Skin epidermis (tissue), 12 donors: ENCODE data around the gene NCAM2.
"Not testable (repeated sequence)": the region's sequence is repeated elsewhere in the genome, so short reads cannot be mapped to it uniquely, and the experiment has no call there.

Source experiments
- H3K27ac ChIP-seq, 21 experiments: fragments of 200-600 bp; sonication (generic) in 11 of 21; one replicate each; pipeline ENCODE4 v1.5.0; 2020; ENCODE audit warnings: mild to moderate bottlenecking in 3 of 21, inconsistent platforms in 2 of 21, moderate library complexity in 2 of 21
- H3K4me3 ChIP-seq, 7 experiments: fragments of 200-600 bp; sonication (generic) in 2 of 7; one replicate each; pipeline ENCODE4 v1.5.0; 2020; ENCODE audit warnings: inconsistent platforms in 2 of 7, mild to moderate bottlenecking in 2 of 7, moderate library complexity in 1 of 7

NCAM2 gene

GRCh38 chr21:21387916-21388315, 389.7 kb downstream of the NCAM2 start:
- Histone ChIP-seq H3K27ac (no peak overlapping the region), H3K4me3 (no peak overlapping the region)

DNA sequence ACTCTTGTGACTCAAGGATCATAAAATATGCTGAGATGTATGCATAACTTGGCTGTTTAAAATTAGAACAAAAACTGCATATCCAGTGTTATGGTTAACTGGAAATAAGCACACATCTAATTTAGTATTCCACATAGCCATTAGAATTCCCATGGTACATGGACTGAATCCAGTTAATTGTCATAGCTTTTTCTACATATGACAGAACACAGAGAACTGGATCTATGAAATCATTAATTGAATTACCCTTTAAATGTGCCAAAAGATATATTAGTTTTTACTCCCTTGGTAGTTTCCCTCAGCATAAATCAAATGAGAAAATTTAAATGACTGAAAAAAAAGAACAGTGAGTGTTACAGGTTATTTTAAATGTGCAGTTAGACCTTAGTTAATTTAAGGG, 395.9 kb downstream of the NCAM2 start:
- no peak overlapping the region for H3K4me3 ChIP-seq
- no peak overlapping the region for H3K27ac ChIP-seq

DNA sequence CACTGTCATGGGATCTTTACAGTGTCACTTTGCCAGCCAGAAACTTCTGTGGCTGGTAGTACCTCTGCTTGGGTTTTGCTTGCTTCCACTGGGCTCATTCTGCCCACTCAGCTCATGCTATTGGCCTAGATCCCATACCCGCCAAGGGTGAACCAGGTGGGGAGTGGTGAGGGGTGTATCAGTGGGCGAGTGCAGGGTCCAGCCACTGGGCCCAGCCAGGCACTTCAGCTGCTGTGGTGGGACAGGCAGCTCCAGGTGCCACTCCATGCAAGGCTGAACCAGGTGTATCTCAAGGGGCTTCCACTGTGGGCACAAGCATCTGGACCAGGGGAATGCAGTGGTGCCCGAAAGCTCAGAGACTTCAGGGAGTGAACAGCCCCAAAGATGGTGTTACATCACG, 398.2 kb downstream of the NCAM2 start:
- Histone ChIP-seq H3K27ac (no peak overlapping the region), H3K4me3 (no peak overlapping the region)

DNA sequence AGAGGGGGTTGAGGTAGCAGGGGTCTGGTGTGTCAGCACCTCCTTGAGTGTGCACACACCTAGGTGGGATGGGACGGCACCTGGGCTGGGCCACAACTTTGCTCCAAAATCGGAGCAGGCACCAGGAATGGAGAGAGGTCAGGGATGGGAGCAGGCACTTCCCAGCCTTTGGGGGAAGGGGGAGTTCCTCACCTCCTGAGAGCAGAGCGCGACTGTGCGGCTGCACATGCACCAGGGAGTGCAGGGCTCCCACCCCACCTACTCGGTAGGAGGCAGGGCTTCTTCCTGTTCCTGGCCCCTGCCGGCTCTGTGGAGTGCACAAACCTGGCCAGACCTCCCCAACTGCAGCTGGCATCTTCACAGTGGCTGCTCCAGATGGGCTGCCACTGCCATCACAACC, 399.3 kb downstream of the NCAM2 start:
- Histone ChIP-seq H3K4me3 (no peak overlapping the region), H3K27ac (no peak overlapping the region)

DNA sequence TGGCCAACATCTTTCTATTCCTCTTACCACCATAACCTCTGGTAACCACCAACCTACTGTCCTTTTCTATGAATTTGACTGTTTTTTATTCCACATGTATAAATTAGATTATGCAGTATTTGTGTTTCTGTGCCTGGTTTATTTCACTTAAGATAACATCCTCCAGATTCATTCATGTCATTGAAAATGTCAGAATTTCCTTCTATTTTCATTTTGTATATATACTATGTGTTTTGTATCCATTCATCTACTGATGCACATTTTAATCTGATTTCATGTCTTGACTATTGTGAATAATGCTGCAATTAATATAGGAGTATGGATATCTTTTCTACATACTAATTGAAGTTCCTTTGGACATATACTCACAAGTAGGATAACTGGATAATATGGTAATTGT, 403.2 kb downstream of the NCAM2 start:
- Histone ChIP-seq H3K4me3 (no peak overlapping the region), H3K27ac (no peak overlapping the region)

GRCh38 chr21:21402187-21402586, 404.0 kb downstream of the NCAM2 start:
- H3K4me3 ChIP-seq, H3K27ac ChIP-seq: not testable (repeated sequence)

DNA sequence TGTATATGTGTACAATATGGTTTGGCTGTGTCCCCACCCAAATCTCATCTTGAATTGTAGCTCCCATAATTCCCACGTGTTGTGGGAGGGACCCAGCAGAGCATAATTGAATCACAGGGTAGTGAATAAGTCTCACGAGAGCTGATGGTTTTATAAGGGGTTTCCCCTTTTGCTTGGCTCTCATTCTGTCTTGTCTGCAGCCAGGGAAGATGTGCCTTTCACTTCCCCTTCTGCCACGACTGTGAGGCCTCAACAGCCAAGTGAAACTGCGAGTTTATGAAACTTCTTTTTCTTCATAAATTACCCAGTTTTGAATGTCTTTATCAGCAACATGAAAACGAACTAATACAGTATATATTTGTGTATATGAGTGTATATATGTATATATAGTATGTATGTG, 406.1 kb downstream of the NCAM2 start:
- H3K27ac ChIP-seq, H3K4me3 ChIP-seq: not testable (repeated sequence)

- H3K4me3 ChIP-seq = no peak overlapping the region
- H3K27ac ChIP-seq = no peak overlapping the region
These were observed 408.7 kb downstream of the NCAM2 start for GRCh38 chr21:21406921-21407320.

GRCh38 chr21:21412096-21412495, 413.9 kb downstream of the NCAM2 start:
- Histone ChIP-seq H3K27ac (no peak overlapping the region), H3K4me3 (no peak overlapping the region)

DNA sequence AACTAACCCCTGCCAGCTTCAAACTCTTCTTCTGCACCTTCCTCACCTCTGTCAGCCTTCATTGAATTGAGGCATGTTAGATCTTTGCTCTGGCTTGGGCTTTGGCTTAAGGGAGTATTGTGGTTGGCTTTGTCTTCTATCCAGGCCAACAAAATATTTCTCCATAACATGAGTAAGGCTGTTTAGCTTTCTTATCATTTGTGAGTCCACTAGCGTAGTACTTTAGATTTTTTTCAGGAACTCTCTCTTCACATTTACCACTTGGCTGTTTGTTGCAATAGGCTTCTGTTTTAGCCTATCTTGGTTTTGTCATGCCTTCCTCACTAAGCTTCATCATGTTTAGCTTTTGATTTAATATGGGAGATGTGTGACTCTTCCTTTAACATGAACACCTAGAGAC, 417.5 kb downstream of the NCAM2 start:
- Histone ChIP-seq H3K27ac (no peak overlapping the region), H3K4me3 (no peak overlapping the region)

DNA sequence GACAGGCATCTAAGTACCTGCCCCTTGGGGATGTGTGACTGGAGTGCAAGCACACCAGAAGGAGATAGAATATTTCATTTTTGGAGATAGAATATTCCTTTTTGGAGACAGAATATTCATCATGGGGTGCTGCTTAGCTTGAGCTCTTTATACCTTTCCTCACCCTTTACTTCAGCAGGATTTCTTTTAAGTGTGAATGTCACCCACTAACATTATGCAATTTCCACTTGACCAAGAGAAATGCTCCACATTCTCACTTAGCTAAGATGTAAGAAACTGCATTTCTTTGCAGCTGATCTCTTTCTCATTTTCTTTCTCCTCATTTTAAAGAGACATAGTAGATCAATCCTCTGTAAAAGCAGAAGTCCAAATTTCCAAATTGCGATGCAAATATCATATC, 436.7 kb downstream of the NCAM2 start:
- H3K27ac ChIP-seq = no peak overlapping the region
- H3K4me3 ChIP-seq = no peak overlapping the region

GRCh38 chr21:21436012-21436534, 437.9 kb downstream of the NCAM2 start:
- Histone ChIP-seq H3K4me3 (no peak overlapping the region), H3K27ac (no peak overlapping the region)

- Histone ChIP-seq H3K4me3 (no peak overlapping the region), H3K27ac (no peak overlapping the region)
These were observed 441.6 kb downstream of the NCAM2 start for GRCh38 chr21:21439761-21440160.

DNA sequence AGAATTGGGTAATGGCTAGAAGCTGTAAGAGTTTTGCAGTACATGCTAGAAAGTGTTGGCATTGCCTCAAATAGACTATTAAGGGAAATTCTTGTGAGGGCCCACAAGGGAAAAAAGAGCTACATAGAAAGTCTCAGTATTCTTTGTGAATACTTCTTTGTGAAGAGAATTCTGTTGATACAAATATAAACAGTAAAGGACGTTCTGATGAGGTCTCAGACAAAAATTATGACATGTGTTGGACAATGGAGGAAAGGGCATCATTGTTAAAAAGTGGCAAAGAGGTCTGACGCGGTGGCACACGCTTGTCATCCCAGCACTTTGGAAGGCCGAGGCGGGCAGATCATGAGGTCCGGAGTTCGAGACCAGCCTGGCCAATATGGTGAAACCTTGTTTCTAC, 458.9 kb downstream of the NCAM2 start:
- H3K4me3 ChIP-seq = no peak overlapping the region
- no peak overlapping the region for H3K27ac ChIP-seq

GRCh38 chr21:21458124-21458631, 460.0 kb downstream of the NCAM2 start:
- no peak overlapping the region for H3K27ac ChIP-seq
- H3K4me3 ChIP-seq = no peak overlapping the region

GRCh38 chr21:21460979-21461378, 462.8 kb downstream of the NCAM2 start:
- Histone ChIP-seq H3K4me3 (no peak overlapping the region), H3K27ac (no peak overlapping the region)

GRCh38 chr21:21463456-21463855, 465.2 kb downstream of the NCAM2 start:
- H3K27ac ChIP-seq = no peak overlapping the region
- no peak overlapping the region for H3K4me3 ChIP-seq

DNA sequence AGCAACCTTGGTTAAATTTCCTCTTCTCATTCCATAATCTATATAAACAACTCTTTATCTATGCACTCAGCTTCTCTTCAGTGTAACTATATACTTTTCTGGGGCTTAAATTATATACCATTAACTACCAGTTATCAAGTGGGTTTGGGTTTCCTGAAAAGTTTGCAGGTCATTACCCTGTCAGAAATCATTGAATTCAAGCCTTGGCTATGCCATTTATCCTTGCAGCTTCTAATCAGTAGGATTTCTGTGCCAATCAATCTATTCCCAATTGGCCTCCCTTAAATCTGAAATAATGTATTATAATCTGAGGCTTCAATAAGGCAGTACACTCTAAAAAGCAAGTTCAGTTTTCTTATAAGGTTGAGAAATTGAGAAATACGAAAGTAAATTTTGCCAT, 466.5 kb downstream of the NCAM2 start:
- H3K27ac ChIP-seq = no peak overlapping the region
- no peak overlapping the region for H3K4me3 ChIP-seq

DNA sequence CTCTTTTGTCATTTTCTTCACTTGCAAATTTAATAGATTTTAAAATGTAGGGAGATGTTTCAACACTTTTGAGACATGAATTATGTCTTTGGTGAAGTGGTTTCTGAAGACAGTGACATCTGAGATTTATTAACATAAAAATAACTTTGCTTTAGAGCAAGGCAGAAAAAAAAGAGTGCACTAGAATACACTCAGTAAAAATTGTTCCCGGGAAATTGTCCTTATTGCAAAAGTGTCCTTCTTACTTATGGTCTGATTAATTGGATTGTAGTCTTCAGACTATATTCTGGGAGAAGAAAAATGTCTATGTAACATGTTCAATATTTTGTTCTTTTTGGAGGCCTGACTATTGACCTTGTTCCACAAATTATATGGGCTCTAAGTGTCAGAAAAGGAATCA, 468.5 kb downstream of the NCAM2 start:
- no peak overlapping the region for H3K4me3 ChIP-seq
- H3K27ac ChIP-seq = no peak overlapping the region

GRCh38 chr21:21468003-21468402, 469.8 kb downstream of the NCAM2 start:
- Histone ChIP-seq H3K27ac (no peak overlapping the region), H3K4me3 (no peak overlapping the region)

GRCh38 chr21:21481239-21481638, 483.0 kb downstream of the NCAM2 start:
- Histone ChIP-seq H3K4me3 (no peak overlapping the region), H3K27ac (no peak overlapping the region)

- Histone ChIP-seq H3K4me3 (no peak overlapping the region), H3K27ac (no peak overlapping the region)
These were observed 510.6 kb downstream of the NCAM2 start for GRCh38 chr21:21508859-21509258.

GRCh38 chr21:21530680-21531079, 532.5 kb downstream of the NCAM2 start:
- Histone ChIP-seq H3K27ac (no peak overlapping the region), H3K4me3 (no peak overlapping the region)
